Measurements from ENCODE around the gene PLCD4.

The PLCD4 gene

DNA sequence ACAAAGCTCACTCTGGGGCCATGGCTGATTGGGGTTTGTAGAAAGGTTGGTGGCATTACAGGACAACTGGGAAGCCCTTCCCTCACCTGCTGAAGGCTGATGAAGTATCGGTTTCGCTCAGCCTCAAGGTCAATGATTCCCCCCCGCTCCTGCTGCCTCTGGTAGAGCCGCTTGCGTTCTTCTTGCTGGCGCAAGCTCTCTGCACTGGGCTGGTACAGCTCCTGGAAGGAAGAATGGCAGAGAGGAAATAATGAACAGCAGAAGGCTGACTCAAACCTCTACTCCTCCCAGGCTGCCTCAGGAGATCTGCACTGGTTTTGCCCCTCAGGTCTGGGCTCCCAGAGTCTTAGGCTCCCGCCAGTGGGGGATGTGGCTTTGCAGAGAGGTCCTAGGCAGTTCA, 57.0 kb downstream of the PLCD4 start:
- no peak for ATAC-seq (replicated peaks)
- DNase-seq = no peak
- Mint-ChIP-seq H3K36me3 (peaks cover 38 to 59% of the 10 kb centered on the region in 2 donors), H3K27ac (no peak overlapping the region), H3K4me3 (no peak overlapping the region), H3K9me3 (no peaks in the 10 kb centered on the region), H3K4me1 (peaks cover 15 to 32% of the 10 kb centered on the region in 2 donors), H3K27me3 (no peaks in the 10 kb centered on the region)

DNA sequence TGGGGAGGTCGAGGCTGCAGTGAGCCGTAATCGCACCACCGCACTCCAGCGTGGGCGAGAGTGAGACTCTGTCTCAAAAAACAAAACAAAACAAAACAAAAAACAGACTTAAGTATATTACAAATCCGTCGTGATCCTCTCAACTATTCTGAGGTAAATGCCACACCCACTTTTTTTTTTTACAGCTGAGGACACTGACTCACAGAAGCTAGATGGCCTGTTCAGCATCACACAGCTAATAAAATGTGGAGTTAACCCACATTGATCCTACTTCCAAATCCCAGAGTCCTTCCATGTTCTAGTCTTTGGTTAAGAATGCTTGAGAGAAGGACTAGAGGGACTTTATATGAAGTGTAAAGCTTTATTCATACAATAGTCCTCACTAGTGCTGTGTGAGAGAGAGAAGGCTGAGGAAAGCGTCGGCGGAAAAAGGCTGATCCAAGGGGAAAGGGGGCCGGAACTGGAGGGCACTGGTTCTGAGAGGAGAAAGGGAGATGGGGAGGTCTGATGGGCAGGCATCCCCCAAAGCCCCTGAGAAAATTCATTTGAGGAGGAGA, 63.5 kb downstream of the PLCD4 start:
- ATAC-seq (replicated peaks) = no peak
- peaks cover 10 to 21% of the 10 kb centered on the region in 2 donors for H3K4me1 Mint-ChIP-seq
- DNase-seq = no peak
- no peaks in the 10 kb centered on the region for H3K27me3 Mint-ChIP-seq
- H3K4me3 Mint-ChIP-seq = peak overlapping the region; percentile 99 to 100
- peaks cover 17 to 21% of the 10 kb centered on the region in 2 donors for H3K36me3 Mint-ChIP-seq
- no peaks in the 10 kb centered on the region for H3K9me3 Mint-ChIP-seq
- H3K27ac Mint-ChIP-seq = peak overlapping the region; percentile 97

DNA sequence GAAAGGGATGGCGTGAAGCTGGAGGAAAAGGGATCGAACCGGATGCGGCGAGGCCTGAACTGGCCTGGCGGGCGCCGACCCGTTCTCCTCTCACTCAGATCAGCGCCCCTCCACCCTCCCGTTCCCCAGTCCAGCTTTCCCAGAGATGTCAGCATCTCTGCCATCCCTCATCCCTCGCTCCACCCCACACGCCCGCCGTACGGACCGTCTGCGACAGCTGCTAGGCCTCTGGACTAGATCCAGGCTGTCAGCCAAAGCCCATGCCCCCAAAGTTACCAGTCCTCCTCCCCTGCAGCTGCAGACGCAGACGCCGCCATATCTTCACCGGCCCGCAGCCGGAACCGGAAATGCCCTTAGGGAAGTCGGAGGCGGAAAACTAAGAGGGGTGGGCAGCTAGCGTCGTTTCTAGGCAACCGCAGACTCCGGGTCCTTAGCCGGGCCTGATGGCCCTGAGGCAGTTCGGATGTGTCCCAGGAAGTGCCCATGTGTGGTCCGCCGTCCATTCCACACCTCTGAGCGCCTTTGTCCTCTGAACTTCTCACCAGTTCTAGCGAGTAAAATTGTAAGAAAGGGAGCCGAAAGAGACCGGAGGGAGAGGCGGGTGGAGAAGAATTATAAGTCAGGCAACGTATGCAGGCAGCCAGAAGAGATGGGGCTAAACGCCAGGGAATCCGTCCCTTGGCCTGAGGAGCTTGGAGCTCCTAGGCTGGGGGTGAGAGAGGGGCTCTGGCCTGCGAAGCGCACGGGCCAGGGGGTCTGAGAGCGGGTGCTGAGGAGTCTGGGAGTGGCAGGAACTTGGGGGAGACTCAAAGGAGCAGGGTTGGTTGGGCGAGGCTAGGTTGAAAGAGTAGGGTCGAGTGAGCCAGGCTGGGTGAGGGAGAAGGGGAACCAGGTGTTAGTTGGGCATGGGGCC, 64.2 kb downstream of the PLCD4 start, which contains the start of the genes RNF25 and STK36:
Gene RNF25 (minus strand): TSS at position 349 of the 913 bp plus-strand sequence. CDS start 32 bp downstream, at position 317.
Gene STK36 (plus strand): TSS at position 433 of the 913 bp plus-strand sequence. CDS start 744 bp downstream, outside the sequence.
- H3K4me1 Mint-ChIP-seq = peaks cover 10 to 21% of the 10 kb centered on the region in 2 donors
- ATAC-seq (replicated peaks) = peak; percentile 98 to 99
- peak; percentile 80 for DNase-seq
- no peaks in the 10 kb centered on the region for H3K9me3 Mint-ChIP-seq
- peak within 1 kb of the TSS; percentile 97 for H3K27ac Mint-ChIP-seq
- H3K36me3 Mint-ChIP-seq = peaks cover 18 to 21% of the 10 kb centered on the region in 2 donors
- no peaks in the 10 kb centered on the region for H3K27me3 Mint-ChIP-seq
- H3K4me3 Mint-ChIP-seq = peak within 1 kb of the TSS; percentile 99 to 100

DNA sequence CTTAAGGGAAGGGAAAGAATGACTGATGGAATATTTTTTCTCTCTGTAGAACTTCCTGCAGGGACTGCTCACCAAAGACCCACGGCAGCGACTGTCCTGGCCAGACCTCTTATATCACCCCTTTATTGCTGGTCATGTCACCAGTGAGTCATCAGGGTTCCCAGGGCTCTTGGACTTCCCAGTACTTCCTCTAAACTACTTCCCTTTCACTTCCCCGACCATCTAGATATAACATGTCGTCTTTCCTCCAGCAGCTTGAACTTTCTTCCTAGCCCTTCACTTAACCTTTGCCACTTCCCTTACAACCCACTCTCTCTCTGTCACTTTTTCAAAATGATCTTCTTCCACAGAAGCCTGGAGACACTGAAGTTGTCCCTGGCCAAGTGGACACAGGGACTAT, 71.4 kb downstream of the PLCD4 start:
- no peaks in the 10 kb centered on the region for H3K9me3 Mint-ChIP-seq
- no peak overlapping the region for H3K4me3 Mint-ChIP-seq
- H3K27me3 Mint-ChIP-seq = no peaks in the 10 kb centered on the region
- DNase-seq (no peak), ATAC-seq (replicated peaks) (no peak)
- no peak overlapping the region for H3K27ac Mint-ChIP-seq
- H3K36me3 Mint-ChIP-seq = peaks cover 21 to 37% of the 10 kb centered on the region in 2 donors
- peaks cover 4 to 6% of the 10 kb centered on the region in 2 donors for H3K4me1 Mint-ChIP-seq

DNA sequence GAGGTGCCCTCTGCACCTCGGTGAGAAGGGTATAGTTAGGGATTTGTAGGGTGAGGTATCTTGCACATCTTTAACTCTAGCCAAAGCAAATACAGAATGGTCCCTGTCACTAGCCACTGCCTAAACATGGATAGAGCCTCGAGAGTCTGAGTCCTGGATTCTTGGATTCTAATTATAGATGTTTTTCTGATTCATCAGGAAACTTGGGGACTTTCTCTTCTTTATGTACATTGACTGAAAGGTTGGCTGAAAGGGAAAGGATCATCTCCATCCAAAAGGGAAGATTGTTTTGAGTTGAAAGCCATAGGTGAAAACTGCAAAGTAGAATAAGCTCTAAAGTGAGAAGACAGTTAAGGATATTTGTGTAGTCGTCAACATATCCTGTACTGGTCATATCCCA, 72.4 kb downstream of the PLCD4 start:
- ATAC-seq (replicated peaks) (no peak), DNase-seq (no peak)
- H3K4me3 Mint-ChIP-seq = no peak overlapping the region
- H3K27me3 Mint-ChIP-seq = no peaks in the 10 kb centered on the region
- peaks cover 4 to 6% of the 10 kb centered on the region in 2 donors for H3K4me1 Mint-ChIP-seq
- no peaks in the 10 kb centered on the region for H3K9me3 Mint-ChIP-seq
- H3K36me3 Mint-ChIP-seq = peaks cover 21 to 40% of the 10 kb centered on the region in 2 donors
- H3K27ac Mint-ChIP-seq = no peak overlapping the region

Measured in stimulated activated naive B cell treated with anti-CD40 and anti-IgM and Interleukin-4, amounts not matched to agents 10 μg/mL and 1 μg/mL and 100 μg/mL, for 72 hours (primary cell).